ENCODE results near the gene FAM219A.
"Not testable (repeated sequence)": the region's sequence is repeated elsewhere in the genome, so short reads cannot be mapped to it uniquely, and the experiment has no call there.

Gene FAM219A

GRCh38 chr9:34374905-34375552 is 83.3 kb downstream of the FAM219A start:
- no peak for DNase-seq

- no peak for DNase-seq
These were observed 84.0 kb downstream of the FAM219A start for GRCh38 chr9:34374339-34374738.

- peak; percentile 29 for DNase-seq
These were observed 84.6 kb downstream of the FAM219A start for GRCh38 chr9:34373749-34374148.

- no peak for DNase-seq
These were observed 85.8 kb downstream of the FAM219A start for GRCh38 chr9:34372467-34373011.

- DNase-seq: no peak
These were observed 86.4 kb downstream of the FAM219A start for GRCh38 chr9:34371886-34372466.

GRCh38 chr9:34370970-34371880 is 87.1 kb downstream of the FAM219A start:
- DNase-seq: no peak

GRCh38 chr9:34370335-34370969 is 87.9 kb downstream of the FAM219A start:
- no peak for DNase-seq

GRCh38 chr9:34369636-34370035 is 88.7 kb downstream of the FAM219A start:
- DNase-seq: no peak

- DNase-seq: not testable (repeated sequence)
These were observed 89.6 kb downstream of the FAM219A start for GRCh38 chr9:34368796-34369195.

- DNase-seq: not testable (repeated sequence)
These were observed 90.5 kb downstream of the FAM219A start for GRCh38 chr9:34367751-34368410.

- DNase-seq: no peak
These were observed 92.0 kb downstream of the FAM219A start for GRCh38 chr9:34366365-34366764.

GRCh38 chr9:34365282-34365681 is 93.1 kb downstream of the FAM219A start:
- DNase-seq: no peak

GRCh38 chr9:34363619-34364351 is 94.6 kb downstream of the FAM219A start:
- DNase-seq: no peak

GRCh38 chr9:34362614-34363214 is 95.7 kb downstream of the FAM219A start:
- no peak for DNase-seq

- DNase-seq: not testable (repeated sequence)
These were observed 105.4 kb downstream of the FAM219A start for GRCh38 chr9:34352957-34353356.

- not testable (repeated sequence) for DNase-seq
These were observed 106.2 kb downstream of the FAM219A start for GRCh38 chr9:34352122-34352652.

- DNase-seq: no peak
These were observed 109.0 kb downstream of the FAM219A start for GRCh38 chr9:34349324-34349723.

Data from MV-4-11 (cell line).